Measurements from ENCODE around the gene SCUBE1.

DNA sequence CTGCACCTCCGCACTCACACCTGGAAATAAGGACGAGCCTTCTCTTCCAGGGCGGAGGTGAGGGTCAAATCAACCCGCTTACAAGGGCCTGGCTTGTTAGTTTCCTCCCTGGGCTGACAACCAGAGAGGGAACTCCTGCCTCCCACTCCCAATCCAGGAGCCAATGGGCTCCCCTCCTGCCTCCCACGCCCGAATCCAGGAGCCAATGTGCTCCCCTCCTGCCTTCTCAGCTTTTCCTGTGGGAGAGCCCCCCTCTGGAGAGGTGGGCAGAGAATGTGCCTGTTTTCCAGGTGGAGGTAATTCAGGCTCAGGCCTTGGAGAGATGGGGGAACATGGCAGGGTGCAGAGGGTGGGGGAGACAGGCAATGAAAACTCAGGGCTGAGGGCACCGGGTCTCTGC lies 102.6 kb downstream of the SCUBE1 start:
- TF ChIP-seq REST (IDR thresholded peaks at IDR 0.05; ENCODE audit: insufficient read depth in 1 of 2, low read depth in 2 of 2, low read length in 1 of 2) = no peak
- no peak for TF ChIP-seq CTCF (IDR thresholded peaks at IDR 0.05)
- no peak for TF ChIP-seq SIN3A (IDR thresholded peaks at IDR 0.05; ENCODE audit: borderline replicate concordance, insufficient read depth, low read depth, low read length)
